H1 (cell line): ENCODE measurements around the gene WBP11. TPM values are rescaled to one million over a fixed set of nuclear protein-coding genes. Genes with fewer than 3 reads are reported as not detected.

Experiments used
- CTCF ChIA-PET: fragments of 300-600 bp; sonication (Branson Sonifier 250); formaldehyde crosslinking; loops from one replicate; lab custom pipeline; 2021; ENCODE audit not compliant: partially characterized antibody; lab: Charles Lee
- POLR2A ChIA-PET: fragments of 300-600 bp; sonication (Branson Sonifier 250); formaldehyde crosslinking; loops from one replicate; lab custom pipeline; 2021; ENCODE audit warnings: inconsistent platforms; ENCODE audit not compliant: partially characterized antibody; lab: Charles Lee
- DNase-seq, 2 experiments: peaks; one replicate each; pipeline versions ENCODE4 v3.0.0 to v3.0.0-alpha.2; 2010 to 2022; ENCODE audit warnings: low spot score in 2 of 2, low read depth in 1 of 2, mixed read lengths in 1 of 2
- FAIRE-seq: peaks from 2 replicates; lab custom pipeline; 2011; peaks lifted over from hg19 to GRCh38; lab: Jason Lieb, UNC
- H2AFZ ChIP-seq: 2 replicates; pipeline ENCODE4 v1.8.1; 2012; ENCODE audit warnings: low read length, inconsistent platforms
- H2AK5ac ChIP-seq: 2 replicates; pipeline ENCODE4 v1.6.1; 2013; ENCODE audit warnings: low read depth, low read length
- H2BK120ac ChIP-seq: replicated peaks from 2 replicates; pipeline ENCODE3; 2013; ENCODE audit warnings: low read depth, low read length, inconsistent platforms
- H2BK12ac ChIP-seq: 2 replicates; pipeline ENCODE4 v1.6.1; 2013; ENCODE audit warnings: low read depth, low read length
- H2BK15ac ChIP-seq: 2 replicates; pipeline ENCODE4 v1.6.1; 2013; ENCODE audit warnings: low read length
- H2BK20ac ChIP-seq: 2 replicates; pipeline ENCODE4 v1.6.1; 2013; ENCODE audit warnings: low read length
- H2BK5ac ChIP-seq: 2 replicates; pipeline ENCODE4 v1.6.1; 2013; ENCODE audit warnings: low read depth, low read length
- H3K14ac ChIP-seq: 2 replicates; pipeline ENCODE4 v1.6.1; 2013; ENCODE audit warnings: inconsistent platforms; ENCODE audit not compliant: insufficient read length
- H3K18ac ChIP-seq: 2 replicates; pipeline ENCODE4 v1.6.1; 2013; ENCODE audit warnings: low read length; ENCODE audit errors: extremely low read depth
- H3K23ac ChIP-seq: 2 replicates; pipeline ENCODE4 v1.6.1; 2013; ENCODE audit warnings: inconsistent platforms; ENCODE audit not compliant: insufficient read length
- H3K23me2 ChIP-seq: 2 replicates; pipeline ENCODE4 v1.6.1; 2013; ENCODE audit warnings: low read depth, low read length
- H3K27ac ChIP-seq: 2 replicates; pipeline ENCODE4 v1.6.1; 2011; ENCODE audit warnings: low read depth, low read length, inconsistent platforms
- H3K27me3 ChIP-seq, 4 experiments: replicated peaks in 1 of 4; 1 replicate in 1 of 4; 2 replicates in 3 of 4; pipeline versions ENCODE4 v1.6.1 to v1.8.1; 2011 to 2013; ENCODE audit warnings: low read length in 3 of 4, mild to moderate bottlenecking in 3 of 4, inconsistent platforms in 2 of 4, mixed read lengths in 2 of 4, moderate library complexity in 1 of 4; ENCODE audit not compliant: control insufficient read depth in 3 of 4, insufficient read depth in 3 of 4; ENCODE audit errors: extremely low read depth in 1 of 4
- H3K36me3 ChIP-seq, 4 experiments: 2 replicates each; pipeline versions ENCODE4 v1.6.1 to v1.8.1; 2011 to 2013; ENCODE audit warnings: mild to moderate bottlenecking in 4 of 4, low read length in 3 of 4, moderate library complexity in 2 of 4, control low read depth in 1 of 4, inconsistent platforms in 1 of 4; ENCODE audit not compliant: insufficient read depth in 4 of 4, control insufficient read depth in 2 of 4
- H3K4ac ChIP-seq: replicated peaks from 2 replicates; pipeline ENCODE3; 2013; ENCODE audit warnings: low read length, low read depth, mixed read lengths, inconsistent platforms; ENCODE audit not compliant: insufficient read length
- H3K4me1 ChIP-seq, 4 experiments: replicated peaks in 1 of 4; 1 replicate in 1 of 4; 2 replicates in 3 of 4; pipeline versions ENCODE4 v1.6.1 to v1.8.1; 2011 to 2013; ENCODE audit warnings: low read length in 3 of 4, inconsistent platforms in 2 of 4, mixed read lengths in 1 of 4; ENCODE audit not compliant: insufficient read depth in 4 of 4, control insufficient read depth in 3 of 4
- H3K4me2 ChIP-seq, 2 experiments: 2 replicates each; pipeline versions ENCODE4 v1.6.1 to v1.8.1; 2011 to 2013; ENCODE audit warnings: low read depth in 2 of 2, low read length in 2 of 2, control low read depth in 1 of 2, inconsistent platforms in 1 of 2, mild to moderate bottlenecking in 1 of 2; ENCODE audit not compliant: insufficient read depth in 1 of 2
- H3K4me3 ChIP-seq, 4 experiments: fragments of 200-600, 300-600 bp in 1 of 4; sonication (generic), shearing (Covaris generic), sonication (Bioruptor Twin) in 1 of 4; 2 replicates each; pipeline versions ENCODE4 v1.5.1 to v1.8.1; 2011 to 2016; ENCODE audit warnings: low read length in 4 of 4, low read depth in 3 of 4, control low read depth in 2 of 4, inconsistent platforms in 2 of 4, mild to moderate bottlenecking in 2 of 4, mixed read lengths in 1 of 4, moderate library complexity in 1 of 4; ENCODE audit not compliant: insufficient read depth in 2 of 4; ENCODE audit errors: extremely low read depth in 1 of 4
- H3K56ac ChIP-seq: replicated peaks from 2 replicates; pipeline ENCODE3; 2013; ENCODE audit warnings: low read depth, mild to moderate bottlenecking, mixed read lengths, low read length, inconsistent platforms; ENCODE audit not compliant: insufficient read length
- H3K79me1 ChIP-seq: 2 replicates; pipeline ENCODE4 v1.6.1; 2013; ENCODE audit warnings: low read depth, low read length, control low read depth
- H3K79me2 ChIP-seq, 2 experiments: 2 replicates each; pipeline versions ENCODE4 v1.6.1 to v1.8.1; 2012 to 2013; ENCODE audit warnings: low read length in 2 of 2, mild to moderate bottlenecking in 2 of 2, inconsistent platforms in 1 of 2; ENCODE audit not compliant: insufficient read depth in 2 of 2, control insufficient read depth in 1 of 2
- H3K9ac ChIP-seq, 4 experiments: replicated peaks in 1 of 4; 1 replicate in 1 of 4; 2 replicates in 3 of 4; pipeline versions ENCODE4 v1.6.1 to v1.8.1; 2011 to 2013; ENCODE audit warnings: low read depth in 3 of 4, low read length in 3 of 4, control low read depth in 2 of 4, mild to moderate bottlenecking in 2 of 4, moderate library complexity in 2 of 4, inconsistent platforms in 1 of 4; ENCODE audit errors: extremely low read depth in 1 of 4
- H3K9me3 ChIP-seq, 2 experiments: 2 replicates each; pipeline versions ENCODE4 v1.6.1 to v1.8.1; 2012 to 2013; ENCODE audit warnings: mild to moderate bottlenecking in 2 of 2, moderate library complexity in 2 of 2, control low read depth in 1 of 2, inconsistent platforms in 1 of 2, low read depth in 1 of 2, low read length in 1 of 2, mixed read lengths in 1 of 2; ENCODE audit not compliant: insufficient read depth in 2 of 2
- H4K20me1 ChIP-seq, 2 experiments: replicated peaks in 1 of 2; 2 replicates each; pipeline versions ENCODE3 to v1.8.1; 2011 to 2013; ENCODE audit warnings: inconsistent platforms in 2 of 2, low read length in 2 of 2, mild to moderate bottlenecking in 1 of 2; ENCODE audit not compliant: insufficient read depth in 2 of 2, control insufficient read depth in 1 of 2
- H4K5ac ChIP-seq: 2 replicates; pipeline ENCODE4 v1.6.1; 2013; ENCODE audit warnings: low read length, low read depth, mixed read lengths, inconsistent platforms; ENCODE audit not compliant: insufficient read length
- H4K8ac ChIP-seq: 2 replicates; pipeline ENCODE4 v1.8.0; 2013; ENCODE audit warnings: mild to moderate bottlenecking, moderate library complexity, low read length, inconsistent platforms; ENCODE audit not compliant: insufficient read depth; ENCODE audit errors: extremely low read depth
- H4K91ac ChIP-seq: replicated peaks from 2 replicates; pipeline ENCODE3; 2013; ENCODE audit warnings: low read length, mixed read lengths, inconsistent platforms; ENCODE audit not compliant: insufficient read length
- EP300 ChIP-seq, 2 experiments: IDR thresholded peaks; 1 replicate in 1 of 2; 2 replicates in 1 of 2; pipeline ENCODE4 v1.6.1; 2011 to 2012; ENCODE audit warnings: low read depth in 2 of 2, low read length in 2 of 2, mild to moderate bottlenecking in 2 of 2, borderline replicate concordance in 1 of 2, inconsistent platforms in 1 of 2, moderate library complexity in 1 of 2
- RAD21 ChIP-seq, 2 experiments: IDR thresholded peaks in 1 of 2; conservative IDR thresholded peaks in 1 of 2; 2 replicates each; pipeline ENCODE4 v1.6.1; 2011; ENCODE audit warnings: low read depth in 2 of 2, low read length in 2 of 2, improper control_type of control experiment in 1 of 2, inconsistent platforms in 1 of 2, mild to moderate bottlenecking in 1 of 2, moderate library complexity in 1 of 2
- WGBS, 2 experiments: shearing (Covaris generic) in 1 of 2; methylation state at CpG; one replicate each; pipeline versions ENCODE4 v1.1.6 to v1.1.7; 2013 to 2015; ENCODE audit warnings: low lambda C conversion rate in 2 of 2, mixed read lengths in 2 of 2, inconsistent platforms in 1 of 2, low coverage in 1 of 2, missing lambda C conversion rate in 1 of 2; ENCODE audit not compliant: insufficient replicate concordance in 2 of 2, insufficient coverage in 1 of 2, insufficient read length in 1 of 2; ENCODE audit errors: extremely low coverage in 1 of 2, missing lambda C conversion rate in 1 of 2; 5-methylcytosine and 5-hydroxymethylcytosine counted together
- polyA plus RNA-seq, 7 experiments: library from polyadenylated mRNA; depleted of rRNA in 3 of 7; stranded (reverse) in 5 of 7; unstranded in 2 of 7; fragments of >200 nt in 5 of 7; fragments of 200-250 nt in 2 of 7; gene quantifications; 1 replicate in 5 of 7; 2 replicates in 1 of 7; 4 replicates in 1 of 7; pipeline versions ENCODE4 v1.2.1 to v1.2.3, GENCODE V29; 2011 to 2013; ENCODE audit warnings: missing spikeins in 2 of 7, mixed read lengths in 2 of 7
- total RNA-seq: library from RNA; stranded (reverse); fragmentation: NEBNext Ultra II Directional; extraction: Animal tissue kit (Norgen Biotek cat#: 25700); gene quantifications from 2 replicates; pipeline ENCODE4 v1.2.1, GENCODE V29; 2021

The WBP11 gene
- total and polyA plus RNA-seq, 2 of the 8 experiments (the other 6 are each of a cell fraction or from before 2014, with no cell fraction given) = 22.1 to 134 TPM

- 94% methylated on average over 5 of the region's 5 CpGs; no CpG with 5 or more reads in 1 of the 2 experiments for WGBS, 2 experiments
- H3K56ac ChIP-seq = no peak overlapping the region
- no peak for FAIRE-seq
Observed at GRCh38 chr12:14826491-14826890, 23.2 kb upstream of the WBP11 start.

More at GRCh38 chr12:14826491-14826890, 23.2 kb upstream of the WBP11 start:
- H3K14ac ChIP-seq = no peak overlapping the region
- H2BK120ac ChIP-seq = no peak overlapping the region
- no peak overlapping the region for H3K4me2 ChIP-seq
- no peaks in the 10 kb centered on the region for H3K9me3 ChIP-seq
- no peak overlapping the region for H4K8ac ChIP-seq
- no peak overlapping the region for H3K9ac ChIP-seq
- H2BK5ac ChIP-seq = no peak overlapping the region
- no peaks in the 10 kb centered on the region for H4K20me1 ChIP-seq
- POLR2A ChIA-PET = interaction anchor here (2.3 kb wide), 1 partner anchor 52 kb away, joined by 9 read pairs; a partner anchor contains a TSS
- no peak overlapping the region for H4K91ac ChIP-seq
- H3K27me3 ChIP-seq = no peaks in the 10 kb centered on the region
- H3K23me2 ChIP-seq = no peaks in the 10 kb centered on the region; the same call in 1 of the 2 replicates
- H3K79me1 ChIP-seq = no peaks in the 10 kb centered on the region
- CTCF ChIA-PET = interaction anchor here (1.1 to 1.6 kb wide), 2 partner anchors 16 to 102 kb away, joined by 3 read pairs; no protein-coding TSS in a partner anchor
- H2BK15ac ChIP-seq = no peak overlapping the region
- no peak overlapping the region for H2AFZ ChIP-seq
- H3K36me3 ChIP-seq = no peaks in the 10 kb centered on the region
- no peak overlapping the region for H3K4ac ChIP-seq
- H3K27ac ChIP-seq = no peak overlapping the region
- H2BK20ac ChIP-seq = no peak overlapping the region
- TF ChIP-seq EP300 (IDR thresholded peaks at IDR 0.05; ENCODE audit: borderline replicate concordance in 1 of 2, low read depth in 2 of 2, low read length in 2 of 2) = no peak
- TF ChIP-seq RAD21 (IDR thresholded peaks at IDR 0.05 in 1 of 2, conservative IDR thresholded peaks at IDR 0.05 in 1 of 2; ENCODE audit: low read depth in 2 of 2, low read length in 2 of 2) = no peak
- TF ChIP-seq, all 59 proteins: peak for 0
- Histone ChIP-seq H3K4me3 (no peak overlapping the region), H3K4me1 (no peaks in the 10 kb centered on the region; a peak in 2 of 7 replicates), H3K79me2 (no peaks in the 10 kb centered on the region), H2BK12ac (no peak overlapping the region), H2AK5ac (no peak overlapping the region), H3K23ac (no peak overlapping the region), H4K5ac (no peak overlapping the region), H3K18ac (no peak overlapping the region)
- DNase-seq = no peak
